Astrocyte (in vitro differentiated cells and primary cell): ENCODE measurements around the gene THRA.

ENCODE experiments used
- EZH2 ChIP-seq: IDR thresholded peaks from 2 replicates; pipeline ENCODE4 v1.6.1; 2012; ENCODE audit warnings: mild to moderate bottlenecking, low read length, inconsistent platforms; ENCODE audit not compliant: insufficient read depth
- TF ChIP-seq, protein P1 (sequence below): IDR thresholded peaks from 2 replicates; pipeline ENCODE4 v1.5.1; 2011; ENCODE audit warnings: low read depth, mild to moderate bottlenecking, inconsistent platforms, low read length, moderate library complexity; ENCODE audit not compliant: insufficient read depth

- TF ChIP-seq, protein P1, sequence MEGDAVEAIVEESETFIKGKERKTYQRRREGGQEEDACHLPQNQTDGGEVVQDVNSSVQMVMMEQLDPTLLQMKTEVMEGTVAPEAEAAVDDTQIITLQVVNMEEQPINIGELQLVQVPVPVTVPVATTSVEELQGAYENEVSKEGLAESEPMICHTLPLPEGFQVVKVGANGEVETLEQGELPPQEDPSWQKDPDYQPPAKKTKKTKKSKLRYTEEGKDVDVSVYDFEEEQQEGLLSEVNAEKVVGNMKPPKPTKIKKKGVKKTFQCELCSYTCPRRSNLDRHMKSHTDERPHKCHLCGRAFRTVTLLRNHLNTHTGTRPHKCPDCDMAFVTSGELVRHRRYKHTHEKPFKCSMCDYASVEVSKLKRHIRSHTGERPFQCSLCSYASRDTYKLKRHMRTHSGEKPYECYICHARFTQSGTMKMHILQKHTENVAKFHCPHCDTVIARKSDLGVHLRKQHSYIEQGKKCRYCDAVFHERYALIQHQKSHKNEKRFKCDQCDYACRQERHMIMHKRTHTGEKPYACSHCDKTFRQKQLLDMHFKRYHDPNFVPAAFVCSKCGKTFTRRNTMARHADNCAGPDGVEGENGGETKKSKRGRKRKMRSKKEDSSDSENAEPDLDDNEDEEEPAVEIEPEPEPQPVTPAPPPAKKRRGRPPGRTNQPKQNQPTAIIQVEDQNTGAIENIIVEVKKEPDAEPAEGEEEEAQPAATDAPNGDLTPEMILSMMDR: no peak
- no peak for TF ChIP-seq EZH2
These were observed 49.9 kb downstream of the THRA start for GRCh38 chr17:40112718-40113109.
